Left lung (tissue), 10 donors: ENCODE data around the gene DMRTC1B. TPM values are rescaled to one million over a fixed set of nuclear protein-coding genes. Genes with fewer than 3 reads are reported as not detected.
A peak's percentile ranks its signal among the peaks of the same experiment; 100 is the strongest.
"Not testable (repeated sequence)": the region's sequence is repeated elsewhere in the genome, so short reads cannot be mapped to it uniquely, and the experiment has no call there.

Experiments used
- ATAC-seq: fragments of 200-7000 bp; cut with Tn5 transposase; one replicate; pipeline ENCODE4 v1.9.1; 2020; ENCODE audit warnings: moderate library complexity
- DNase-seq, 4 donors: peaks; one replicate each; pipeline ENCODE4 v3.0.0-alpha.2; 2013 to 2020
- H3K27ac ChIP-seq, 2 donors: fragments of 200-600 bp; sonication (generic) in 1 of 2; one replicate each; pipeline versions ENCODE4 v1.5.0 to v1.8.0; 2020 to 2021
- H3K27me3 ChIP-seq, 2 donors: fragments of 200-600 bp; sonication (generic) in 1 of 2; one replicate each; pipeline versions ENCODE4 v1.5.0 to v1.8.0; 2020 to 2021
- H3K36me3 ChIP-seq, 2 donors: fragments of 200-600 bp; sonication (generic) in 1 of 2; one replicate each; pipeline versions ENCODE4 v1.5.0 to v1.8.0; 2020 to 2021
- H3K4me1 ChIP-seq, 2 donors: fragments of 200-600 bp; one replicate each; pipeline ENCODE4 v1.8.0; 2021
- H3K4me3 ChIP-seq, 2 donors: fragments of 200-600 bp; sonication (generic) in 1 of 2; one replicate each; pipeline versions ENCODE4 v1.5.0 to v1.8.0; 2020 to 2021; ENCODE audit warnings: mild to moderate bottlenecking in 1 of 2
- H3K9me3 ChIP-seq, 2 donors: fragments of 200-600 bp; sonication (generic) in 1 of 2; one replicate each; pipeline versions ENCODE4 v1.5.0 to v1.8.0; 2020 to 2021
- intact Hi-C, 2 donors: fragments of 100-400 bp; cut with DNase I; formaldehyde crosslinking; loops; one replicate each; pipeline versions ENCODE4 v1.11.2 to v1.14.2; 2022
- polyA plus RNA-seq, 6 donors: library from polyadenylated mRNA; unstranded; fragments of 120-200 nt; gene quantifications; one replicate each; pipeline ENCODE4 v1.2.1, GENCODE V29; 2013; ENCODE audit not compliant: insufficient read length in 6 of 6
- total RNA-seq, 2 donors: library from RNA; stranded (reverse); fragmentation: NEBNext Ultra II Directional; extraction: Animal tissue kit (Norgen Biotek cat#: 25700); gene quantifications; one replicate each; pipeline ENCODE4 v1.2.1, GENCODE V29; 2021
- donor health status: DM: no; HTN: yes; CAD: no.
- donor health status: DM: no; HTN: no; CAD: no.

DMRTC1B gene
- total and polyA plus RNA-seq, 8 donors: 0.45 to 4.2 (median 2.5) TPM

GRCh38 chrX:72783365-72783936, 6.8 kb downstream of the DMRTC1B start:
- H3K27me3 ChIP-seq, H3K9me3 ChIP-seq, DNase-seq, H3K36me3 ChIP-seq, intact Hi-C loops, H3K27ac ChIP-seq, H3K4me1 ChIP-seq, H3K4me3 ChIP-seq: not testable (repeated sequence)
- ATAC-seq: peak; percentile 81

DNA sequence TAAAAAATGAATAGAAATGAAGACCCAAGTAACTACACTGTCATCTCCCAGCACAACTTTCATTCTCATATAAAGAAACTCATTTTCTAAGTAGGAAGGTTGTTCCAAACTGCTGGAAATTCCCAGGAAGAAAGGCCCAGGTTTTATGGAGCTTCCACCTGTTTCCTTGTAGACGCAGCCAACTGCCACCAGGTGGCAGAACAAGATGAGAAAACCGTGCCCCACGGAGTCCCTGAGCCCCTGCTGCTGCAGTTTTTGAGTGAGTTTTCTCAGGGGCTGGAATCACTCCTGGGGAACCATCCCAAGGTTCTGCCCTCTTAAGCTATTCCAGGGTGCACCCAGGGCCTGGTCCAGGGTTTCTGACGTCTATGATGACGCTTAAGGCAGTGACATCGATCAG, 7.3 kb downstream of the DMRTC1B start:
- H3K4me3 ChIP-seq, H3K4me1 ChIP-seq, H3K27me3 ChIP-seq, H3K27ac ChIP-seq, H3K36me3 ChIP-seq, H3K9me3 ChIP-seq, DNase-seq, intact Hi-C loops: not testable (repeated sequence)
- ATAC-seq: peak; percentile 85

DNA sequence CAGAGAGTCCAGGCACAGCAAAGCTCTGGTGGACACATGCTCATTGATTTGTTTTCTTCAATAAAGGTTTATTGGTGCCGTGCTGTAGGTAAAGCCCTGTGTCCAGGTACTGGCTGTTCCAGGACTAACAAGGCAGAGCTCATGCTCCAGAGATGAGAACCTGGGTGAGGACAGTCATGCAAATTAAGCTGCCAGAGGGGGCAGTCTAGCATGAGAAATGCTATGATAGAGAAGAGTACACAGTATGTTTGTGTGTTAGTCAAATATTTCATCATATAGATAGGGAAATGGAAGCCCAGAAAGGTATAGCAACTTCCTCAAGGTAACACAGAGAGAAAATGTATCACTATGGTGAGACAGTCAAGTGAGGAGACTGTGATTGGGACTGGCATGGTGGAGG, 11.5 kb downstream of the DMRTC1B start:
- intact Hi-C loops, H3K27me3 ChIP-seq, H3K36me3 ChIP-seq, H3K9me3 ChIP-seq, ATAC-seq, H3K27ac ChIP-seq, DNase-seq, H3K4me1 ChIP-seq, H3K4me3 ChIP-seq: not testable (repeated sequence)

DNA sequence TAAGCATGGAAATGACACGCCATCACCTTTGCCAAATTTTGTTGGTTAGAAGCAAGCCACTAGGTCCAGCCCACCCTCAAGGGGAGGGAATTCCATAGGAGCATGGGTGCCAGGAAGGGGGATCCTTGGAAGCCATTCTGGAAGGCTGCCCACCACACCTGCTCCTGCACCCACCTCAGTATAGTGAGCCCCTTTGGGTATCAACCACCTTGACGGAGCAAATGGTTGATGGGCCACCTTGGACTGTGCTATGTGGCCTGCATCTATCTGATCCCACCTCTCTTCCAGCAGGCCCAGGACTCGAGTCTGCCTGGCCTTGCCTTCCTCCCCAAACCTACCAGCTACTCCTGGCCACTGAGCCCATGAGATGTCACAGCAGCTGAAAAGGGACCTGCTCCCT, 13.7 kb downstream of the DMRTC1B start:
- DNase-seq, H3K4me1 ChIP-seq, H3K27me3 ChIP-seq, ATAC-seq, H3K27ac ChIP-seq, H3K4me3 ChIP-seq, intact Hi-C loops, H3K36me3 ChIP-seq, H3K9me3 ChIP-seq: not testable (repeated sequence)

DNA sequence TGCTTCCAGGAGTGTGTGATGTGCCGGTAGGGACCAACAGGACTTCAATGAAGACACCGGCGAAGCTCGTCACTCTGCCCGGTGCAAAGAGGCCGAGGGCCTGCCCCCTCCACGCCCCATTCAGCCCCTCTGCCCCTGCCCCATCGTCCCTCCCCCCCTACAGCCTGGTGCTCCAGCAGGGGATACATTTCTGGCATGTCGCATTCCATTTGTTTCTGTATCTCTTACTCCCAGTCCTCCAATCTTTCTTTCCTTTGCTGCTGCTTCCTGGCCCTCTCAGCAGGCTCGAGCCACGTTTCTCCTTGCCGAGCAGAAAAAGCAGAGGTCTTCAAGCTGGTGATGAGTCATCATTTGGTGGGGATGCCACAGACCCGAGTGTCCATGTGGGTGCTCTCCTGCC, 31.4 kb downstream of the DMRTC1B start, which contains the start of gene FAM236D:
Gene FAM236D, minus strand, starts transcription at position 101 of the 400 bp plus-strand sequence. Its CDS starts 100 bp downstream, at position 1.
- H3K9me3 ChIP-seq, DNase-seq, H3K27ac ChIP-seq, ATAC-seq, H3K27me3 ChIP-seq, intact Hi-C loops, H3K4me1 ChIP-seq, H3K4me3 ChIP-seq, H3K36me3 ChIP-seq: not testable (repeated sequence)

- ATAC-seq, H3K27me3 ChIP-seq, H3K27ac ChIP-seq, intact Hi-C loops, H3K4me1 ChIP-seq, H3K36me3 ChIP-seq, DNase-seq, H3K9me3 ChIP-seq, H3K4me3 ChIP-seq: not testable (repeated sequence)
Measured at GRCh38 chrX:72830701-72831100, 54.0 kb downstream of the DMRTC1B start.

DNA sequence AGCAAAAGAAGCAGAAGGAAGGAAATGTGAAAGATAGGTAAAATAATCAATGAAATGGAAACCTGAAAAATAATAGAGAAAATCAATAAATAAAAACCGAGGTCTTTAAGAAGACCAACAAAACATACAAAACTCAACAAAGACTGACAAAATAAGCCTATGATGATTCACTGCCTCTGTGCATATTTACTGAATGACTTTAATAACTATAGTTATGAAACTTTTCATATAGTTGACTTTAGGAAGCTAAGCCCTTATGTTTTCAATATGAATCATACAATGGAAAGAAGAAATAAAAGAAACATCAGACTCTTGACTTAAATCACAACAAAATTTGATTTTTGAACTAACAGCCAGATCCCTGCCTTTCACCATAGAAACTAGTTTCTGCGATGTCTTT, 60.8 kb downstream of the DMRTC1B start:
- ATAC-seq, H3K27ac ChIP-seq, H3K4me1 ChIP-seq, intact Hi-C loops, H3K36me3 ChIP-seq, DNase-seq, H3K27me3 ChIP-seq, H3K4me3 ChIP-seq, H3K9me3 ChIP-seq: not testable (repeated sequence)

DNA sequence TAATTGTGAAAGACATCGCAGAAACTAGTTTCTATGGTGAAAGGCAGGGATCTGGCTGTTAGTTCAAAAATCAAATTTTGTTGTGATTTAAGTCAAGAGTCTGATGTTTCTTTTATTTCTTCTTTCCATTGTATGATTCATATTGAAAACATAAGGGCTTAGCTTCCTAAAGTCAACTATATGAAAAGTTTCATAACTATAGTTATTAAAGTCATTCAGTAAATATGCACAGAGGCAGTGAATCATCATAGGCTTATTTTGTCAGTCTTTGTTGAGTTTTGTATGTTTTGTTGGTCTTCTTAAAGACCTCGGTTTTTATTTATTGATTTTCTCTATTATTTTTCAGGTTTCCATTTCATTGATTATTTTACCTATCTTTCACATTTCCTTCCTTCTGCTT, 106.2 kb downstream of the DMRTC1B start:
- H3K4me1 ChIP-seq, H3K27me3 ChIP-seq, H3K9me3 ChIP-seq, intact Hi-C loops, DNase-seq, H3K36me3 ChIP-seq, H3K27ac ChIP-seq, H3K4me3 ChIP-seq, ATAC-seq: not testable (repeated sequence)

DNA sequence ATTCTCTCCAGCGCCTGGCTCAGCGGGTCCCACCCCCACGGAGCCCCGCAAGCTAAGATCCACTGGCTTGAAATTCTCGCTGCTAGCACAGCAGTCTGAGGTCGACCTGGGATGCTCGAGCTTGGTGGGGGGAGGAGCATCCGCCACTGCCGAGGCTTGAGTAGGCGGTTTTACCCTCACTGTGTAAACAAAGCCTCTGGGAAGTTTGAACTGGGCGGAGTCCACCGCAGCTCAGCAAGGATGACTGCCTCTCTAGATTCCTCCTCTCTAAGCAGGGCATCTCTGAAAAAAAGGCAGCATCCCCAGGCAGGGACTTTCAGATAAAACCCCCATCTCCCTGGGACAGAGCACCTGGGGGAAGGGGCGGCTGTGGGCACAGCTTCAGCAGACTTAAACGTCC, 113.0 kb downstream of the DMRTC1B start:
- DNase-seq, H3K4me1 ChIP-seq, H3K4me3 ChIP-seq, H3K27ac ChIP-seq, H3K36me3 ChIP-seq, H3K9me3 ChIP-seq, H3K27me3 ChIP-seq, ATAC-seq, intact Hi-C loops: not testable (repeated sequence)

Other genes with a start within 250 kb of the DMRTC1B start
- 10 to 100 TPM; 28.7 to 33.2 TPM for gene HDAC8, start 204.0 kb upstream of the DMRTC1B start, total RNA-seq
- gene HDAC8, start 204.0 kb upstream of the DMRTC1B start, polyA plus RNA-seq: 10 to 100 TPM; 36.9 to 49.5 (median 41.0) TPM
- gene PHKA1, start 62.6 kb upstream of the DMRTC1B start, total RNA-seq: 1 to 10 TPM; 4.8 TPM
- 1 to 10 TPM; 2.8 to 5.0 (median 4.1) TPM for gene PHKA1, start 62.6 kb upstream of the DMRTC1B start, polyA plus RNA-seq
- gene FAM236B, start 5.8 kb downstream of the DMRTC1B start, total RNA-seq: not detected
- under 1 TPM in 1 of 6 donors, not detected in 5; 0.61 TPM for gene FAM236B, start 5.8 kb downstream of the DMRTC1B start, polyA plus RNA-seq
- not detected for gene FAM236D, start 31.3 kb downstream of the DMRTC1B start, total RNA-seq
- not detected for gene FAM236D, start 31.3 kb downstream of the DMRTC1B start, polyA plus RNA-seq
- not detected for gene FAM236C, start 135.7 kb downstream of the DMRTC1B start, total RNA-seq
- not detected for gene FAM236C, start 135.7 kb downstream of the DMRTC1B start, polyA plus RNA-seq
- not detected for gene FAM236A, start 161.3 kb downstream of the DMRTC1B start, total RNA-seq
- under 1 TPM in 4 of 6 donors, not detected in 2; 0.34 to 0.74 (median 0.41) TPM for gene FAM236A, start 161.3 kb downstream of the DMRTC1B start, polyA plus RNA-seq
- under 1 TPM; 0.18 to 0.20 TPM for gene DMRTC1, start 166.9 kb downstream of the DMRTC1B start, total RNA-seq
- gene DMRTC1, start 166.9 kb downstream of the DMRTC1B start, polyA plus RNA-seq: under 1 TPM in 5 of 6 donors, not detected in 1; 0.25 to 0.53 (median 0.29) TPM
- not detected for gene PABPC1L2B, start 226.0 kb downstream of the DMRTC1B start, total RNA-seq
- gene PABPC1L2B, start 226.0 kb downstream of the DMRTC1B start, polyA plus RNA-seq: not detected